Tibial nerve (tissue), 4 donors: Measurements from ENCODE around the gene COBL.

Experiments used
- EP300 ChIP-seq, 2 donors: sonication (generic); formaldehyde crosslinking; IDR thresholded peaks; one replicate each; pipeline ENCODE4 v1.6.1; 2017; ENCODE audit warnings: antibody characterized with exemption in 2 of 2, mild to moderate bottlenecking in 1 of 2
- POLR2A ChIP-seq, 2 donors: fragments of 450-650 bp; IDR thresholded peaks; one replicate each; pipeline ENCODE4 v1.6.1; 2017; ENCODE audit warnings: antibody characterized with exemption in 2 of 2, mild to moderate bottlenecking in 2 of 2, moderate library complexity in 2 of 2
- TF ChIP-seq, protein P1 (sequence below), 5 experiments: fragments of 200-600 bp in 3 of 5; fragments of 450-650 bp in 2 of 5; sonication (generic) in 3 of 5; IDR thresholded peaks; one replicate each; pipeline ENCODE4 v1.5.1; 2016 to 2019; ENCODE audit warnings: antibody characterized with exemption in 5 of 5, mild to moderate bottlenecking in 3 of 5, moderate library complexity in 2 of 5

DNA sequence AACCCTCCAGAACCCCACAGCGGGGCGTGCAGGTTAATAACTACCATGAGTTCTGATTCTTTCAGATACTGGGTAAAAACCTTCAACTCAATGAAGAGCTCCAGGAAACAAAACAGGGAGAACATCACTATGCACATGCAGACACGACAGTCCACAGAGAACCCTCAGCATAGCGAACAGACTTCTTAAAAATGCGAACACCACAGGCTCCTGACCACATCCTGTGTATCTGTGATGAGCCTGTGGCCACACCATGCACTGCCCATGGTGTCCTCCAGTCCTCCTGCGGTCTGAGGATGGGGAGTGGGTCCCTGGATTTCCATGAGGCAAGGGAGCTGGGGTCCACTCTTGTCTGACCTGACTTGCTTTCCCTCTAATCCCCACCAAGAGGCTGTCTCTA, 107.2 kb downstream of the COBL start:
- TF ChIP-seq, protein P1, sequence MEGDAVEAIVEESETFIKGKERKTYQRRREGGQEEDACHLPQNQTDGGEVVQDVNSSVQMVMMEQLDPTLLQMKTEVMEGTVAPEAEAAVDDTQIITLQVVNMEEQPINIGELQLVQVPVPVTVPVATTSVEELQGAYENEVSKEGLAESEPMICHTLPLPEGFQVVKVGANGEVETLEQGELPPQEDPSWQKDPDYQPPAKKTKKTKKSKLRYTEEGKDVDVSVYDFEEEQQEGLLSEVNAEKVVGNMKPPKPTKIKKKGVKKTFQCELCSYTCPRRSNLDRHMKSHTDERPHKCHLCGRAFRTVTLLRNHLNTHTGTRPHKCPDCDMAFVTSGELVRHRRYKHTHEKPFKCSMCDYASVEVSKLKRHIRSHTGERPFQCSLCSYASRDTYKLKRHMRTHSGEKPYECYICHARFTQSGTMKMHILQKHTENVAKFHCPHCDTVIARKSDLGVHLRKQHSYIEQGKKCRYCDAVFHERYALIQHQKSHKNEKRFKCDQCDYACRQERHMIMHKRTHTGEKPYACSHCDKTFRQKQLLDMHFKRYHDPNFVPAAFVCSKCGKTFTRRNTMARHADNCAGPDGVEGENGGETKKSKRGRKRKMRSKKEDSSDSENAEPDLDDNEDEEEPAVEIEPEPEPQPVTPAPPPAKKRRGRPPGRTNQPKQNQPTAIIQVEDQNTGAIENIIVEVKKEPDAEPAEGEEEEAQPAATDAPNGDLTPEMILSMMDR (IDR thresholded peaks at IDR 0.05) = no peak
- no peak for TF ChIP-seq POLR2A (IDR thresholded peaks at IDR 0.05)
- TF ChIP-seq EP300 (IDR thresholded peaks at IDR 0.05) = no peak
